Measurements from ENCODE around the gene PERM1.
"Not testable (repeated sequence)": the region's sequence is repeated elsewhere in the genome, so short reads cannot be mapped to it uniquely, and the experiment has no call there.

The PERM1 gene, protein sequence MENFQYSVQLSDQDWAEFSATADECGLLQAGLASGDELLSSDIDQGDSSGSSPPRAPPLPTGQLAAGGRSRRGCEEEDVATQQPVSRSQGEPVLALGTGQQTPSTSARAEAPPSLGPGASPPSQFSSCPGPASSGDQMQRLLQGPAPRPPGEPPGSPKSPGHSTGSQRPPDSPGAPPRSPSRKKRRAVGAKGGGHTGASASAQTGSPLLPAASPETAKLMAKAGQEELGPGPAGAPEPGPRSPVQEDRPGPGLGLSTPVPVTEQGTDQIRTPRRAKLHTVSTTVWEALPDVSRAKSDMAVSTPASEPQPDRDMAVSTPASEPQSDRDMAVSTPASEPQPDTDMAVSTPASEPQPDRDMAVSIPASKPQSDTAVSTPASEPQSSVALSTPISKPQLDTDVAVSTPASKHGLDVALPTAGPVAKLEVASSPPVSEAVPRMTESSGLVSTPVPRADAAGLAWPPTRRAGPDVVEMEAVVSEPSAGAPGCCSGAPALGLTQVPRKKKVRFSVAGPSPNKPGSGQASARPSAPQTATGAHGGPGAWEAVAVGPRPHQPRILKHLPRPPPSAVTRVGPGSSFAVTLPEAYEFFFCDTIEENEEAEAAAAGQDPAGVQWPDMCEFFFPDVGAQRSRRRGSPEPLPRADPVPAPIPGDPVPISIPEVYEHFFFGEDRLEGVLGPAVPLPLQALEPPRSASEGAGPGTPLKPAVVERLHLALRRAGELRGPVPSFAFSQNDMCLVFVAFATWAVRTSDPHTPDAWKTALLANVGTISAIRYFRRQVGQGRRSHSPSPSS

DNA sequence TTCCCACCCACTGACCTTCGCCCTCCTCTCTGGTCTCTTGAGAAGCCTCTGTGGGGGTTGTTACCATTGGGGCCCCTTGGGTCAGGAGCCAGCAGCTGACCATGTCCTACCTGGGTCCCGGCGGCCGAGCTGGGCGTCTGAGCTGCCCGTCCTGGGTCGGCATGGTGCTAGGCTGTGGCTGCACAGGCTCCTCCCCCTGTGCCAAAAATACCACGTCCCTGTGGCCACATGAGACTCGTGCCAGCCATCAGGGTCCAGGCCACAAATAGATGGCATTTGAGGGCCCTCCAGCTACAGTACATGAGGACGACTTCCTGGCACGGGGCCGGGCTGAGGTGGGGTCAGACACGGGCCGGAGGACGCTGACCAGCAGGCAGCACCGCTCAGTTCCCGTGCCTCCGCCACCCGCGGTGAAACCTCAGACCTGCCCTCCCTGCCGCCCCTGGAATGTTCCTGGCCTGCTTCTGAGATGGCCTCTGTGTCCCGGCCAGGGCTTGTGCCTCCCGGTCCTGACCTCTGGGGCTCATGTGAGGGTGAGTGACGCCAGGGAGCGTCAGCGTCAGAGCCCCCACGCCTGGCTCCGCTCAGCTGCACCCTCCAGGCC, at the start of gene PERM1:
Gene PERM1, minus strand, starts transcription at position 139 of the 604 bp plus-strand sequence. CDS start 1,064 bp downstream, outside the sequence.
- no peak for DNase-seq (ENCODE audit: low spot score)

GRCh38 chr1:1030867-1031658, 49.2 kb upstream of the PERM1 start:
- not testable (repeated sequence) for DNase-seq (ENCODE audit: low spot score)

DNA sequence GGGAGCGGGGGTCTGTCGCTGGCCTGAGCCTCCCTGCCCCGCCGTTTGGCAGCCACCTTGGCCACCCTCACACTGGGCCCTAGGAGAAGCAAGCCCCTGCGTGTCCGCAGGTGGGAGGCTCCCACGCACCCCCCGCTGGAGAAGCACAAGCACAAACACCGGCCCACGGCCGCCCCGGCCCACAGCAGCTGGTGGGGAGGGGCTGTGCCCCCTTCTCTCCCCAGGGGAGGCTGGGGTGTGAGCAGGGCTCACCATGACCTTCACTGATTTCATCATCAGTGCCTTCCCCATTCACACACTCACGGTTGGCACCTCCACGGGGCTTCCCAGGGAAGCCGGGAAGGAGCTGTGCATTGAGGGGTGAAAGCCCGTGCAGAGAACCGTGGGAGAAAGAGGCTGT, 45.9 kb upstream of the PERM1 start:
- no peak for DNase-seq (ENCODE audit: low spot score)

DNA sequence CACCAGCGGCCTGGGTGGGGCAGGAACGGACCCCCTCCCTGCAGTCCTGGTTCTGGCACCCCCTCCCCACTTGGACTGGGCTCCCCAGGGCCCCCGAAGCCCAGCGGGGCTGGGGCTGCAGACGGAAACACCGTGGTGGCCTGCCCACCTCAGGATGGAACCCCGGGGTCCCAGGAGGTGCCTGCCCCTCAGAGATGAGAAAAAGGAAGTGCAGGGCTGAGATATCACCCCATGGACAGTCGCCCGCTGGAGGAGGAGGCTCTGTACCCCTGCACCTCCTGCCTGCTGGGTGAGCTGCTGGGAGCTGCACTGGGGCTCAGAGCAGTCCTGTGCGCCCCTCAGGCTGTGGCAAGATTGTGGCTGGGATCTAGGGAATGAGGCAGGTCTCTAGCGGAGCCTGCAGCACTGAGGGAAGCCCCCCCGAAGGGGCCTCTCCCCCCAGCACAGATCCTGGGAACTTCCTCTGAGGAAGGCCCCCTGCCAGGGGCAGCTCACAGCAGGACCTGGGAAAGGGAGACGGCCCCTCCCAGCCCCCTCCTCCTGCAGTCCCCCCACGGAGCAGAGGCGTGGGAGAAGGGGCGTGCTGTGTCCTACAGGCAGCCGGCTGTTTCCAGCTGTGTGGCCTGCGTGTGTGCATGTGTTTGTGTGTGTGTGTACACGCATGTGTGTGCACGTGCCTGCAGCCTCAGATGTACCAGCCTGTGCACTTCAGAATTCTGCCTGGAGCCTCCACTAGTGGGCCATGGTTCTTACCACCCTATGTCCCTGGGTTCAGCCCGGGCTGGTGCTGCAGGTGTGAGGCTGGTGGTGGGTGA, 44.9 kb upstream of the PERM1 start:
- no peak for DNase-seq (ENCODE audit: low spot score)

- no peak for DNase-seq (ENCODE audit: low spot score)
Observed at GRCh38 chr1:1025730-1026129, 43.8 kb upstream of the PERM1 start.

GRCh38 chr1:1024771-1025699, 43.1 kb upstream of the PERM1 start:
- no peak for DNase-seq (ENCODE audit: low spot score)

DNA sequence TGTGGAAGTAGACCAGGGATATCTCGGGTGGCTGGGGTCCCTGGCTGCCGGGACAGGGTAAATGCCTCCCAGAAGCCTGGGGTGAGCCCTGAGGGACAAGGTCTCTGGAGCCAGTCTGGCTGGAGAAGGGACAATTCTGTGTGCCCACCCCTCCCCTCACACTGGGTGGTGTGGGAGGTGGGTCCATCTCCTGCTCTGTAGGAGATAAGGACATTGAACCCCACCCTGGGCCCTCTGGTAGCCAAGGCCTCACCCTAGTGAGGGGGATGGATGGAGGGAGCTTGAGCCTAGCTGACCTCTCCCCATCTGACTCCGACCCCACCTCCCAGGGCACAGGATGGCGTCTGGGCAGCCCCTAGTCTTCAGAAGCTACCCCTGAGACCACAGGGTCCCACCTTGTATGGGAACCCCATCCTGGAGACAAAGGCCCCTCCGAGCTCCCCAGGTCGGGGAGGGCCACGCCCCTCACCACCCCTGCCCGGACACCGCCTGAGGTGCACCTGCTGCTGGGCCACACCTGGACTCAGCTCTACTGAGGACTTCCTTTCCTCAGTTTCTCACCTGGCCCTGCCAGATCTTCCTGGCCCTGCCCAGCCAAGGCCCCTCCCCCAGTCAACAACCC, 42.4 kb upstream of the PERM1 start:
- no peak for DNase-seq (ENCODE audit: low spot score)

- no peak for DNase-seq (ENCODE audit: low spot score)
Observed at GRCh38 chr1:1023700-1024099, 41.8 kb upstream of the PERM1 start.

GRCh38 chr1:1022302-1023009, 40.6 kb upstream of the PERM1 start:
- no peak for DNase-seq (ENCODE audit: low spot score)

- no peak for DNase-seq (ENCODE audit: low spot score)
Observed at GRCh38 chr1:1021920-1022259, 40.0 kb upstream of the PERM1 start.

DNA sequence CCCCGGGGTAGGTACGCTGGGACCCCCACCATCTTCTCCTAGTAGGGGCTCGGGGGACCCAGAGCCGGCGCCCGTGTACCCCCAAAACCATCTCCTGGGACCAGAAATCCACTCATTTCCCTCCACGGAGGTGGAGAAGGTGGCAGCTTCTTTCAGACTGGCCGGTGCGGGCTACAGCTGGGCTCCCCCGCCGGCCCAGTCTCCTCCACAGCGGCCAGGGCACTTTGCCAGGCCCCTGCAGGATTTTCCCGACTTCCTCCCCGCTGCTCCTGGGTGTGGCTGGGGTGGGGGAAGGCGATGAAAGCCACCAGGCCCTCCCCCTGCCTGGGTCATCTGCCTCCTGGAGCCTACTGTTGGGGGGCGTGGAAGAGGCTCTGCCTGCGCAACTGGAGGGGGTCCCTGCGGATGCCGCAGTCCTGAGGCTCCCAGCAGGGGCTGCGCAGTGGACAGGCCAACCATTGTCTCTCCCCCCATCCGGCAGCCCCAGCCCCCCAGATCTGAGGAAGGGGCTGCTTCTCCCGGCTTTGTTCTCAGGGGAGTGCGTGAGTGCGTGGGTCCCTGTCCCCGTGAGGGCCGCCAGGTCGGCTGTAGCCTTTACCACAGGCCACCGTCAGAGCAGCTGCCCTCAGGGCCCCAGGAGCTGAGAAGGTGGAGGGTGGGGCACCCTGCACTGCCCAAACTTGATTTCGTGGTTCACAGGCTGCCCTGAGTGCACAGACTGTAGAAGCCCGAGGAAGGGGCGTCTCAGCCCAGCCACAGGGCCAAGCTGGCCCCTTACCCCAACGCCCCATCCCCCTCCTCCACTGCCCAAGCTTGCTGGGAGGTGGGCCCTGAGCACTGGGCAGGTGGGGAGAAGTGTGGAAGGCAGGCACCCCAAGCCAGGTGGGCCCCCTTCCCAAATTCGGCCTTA, 39.4 kb upstream of the PERM1 start:
- no peak for DNase-seq (ENCODE audit: low spot score)

GRCh38 chr1:1020415-1021009, 38.6 kb upstream of the PERM1 start:
- no peak for DNase-seq (ENCODE audit: low spot score)

DNA sequence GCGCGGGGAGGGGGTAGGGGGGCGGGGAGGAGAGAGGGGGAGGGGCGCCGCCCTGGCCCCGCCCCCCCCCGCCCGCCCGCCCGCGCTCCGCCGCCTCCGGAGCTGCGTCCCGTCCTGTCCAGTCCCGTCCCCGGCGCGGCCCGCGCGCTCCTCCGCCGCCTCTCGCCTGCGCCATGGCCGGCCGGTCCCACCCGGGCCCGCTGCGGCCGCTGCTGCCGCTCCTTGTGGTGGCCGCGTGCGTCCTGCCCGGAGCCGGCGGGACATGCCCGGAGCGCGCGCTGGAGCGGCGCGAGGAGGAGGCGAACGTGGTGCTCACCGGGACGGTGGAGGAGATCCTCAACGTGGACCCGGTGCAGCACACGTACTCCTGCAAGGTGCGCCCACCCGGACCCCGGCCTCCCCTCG, 38.1 kb upstream of the PERM1 start, which contains the start of gene AGRN:
Gene AGRN, plus strand, starts transcription at position 121 of the 405 bp plus-strand sequence. Its CDS starts 53 bp downstream, at position 174.
- DNase-seq (ENCODE audit: low spot score), result no peak

GRCh38 chr1:1019122-1019999, 37.5 kb upstream of the PERM1 start:
- peak; percentile 72 for DNase-seq (ENCODE audit: low spot score)

DNA sequence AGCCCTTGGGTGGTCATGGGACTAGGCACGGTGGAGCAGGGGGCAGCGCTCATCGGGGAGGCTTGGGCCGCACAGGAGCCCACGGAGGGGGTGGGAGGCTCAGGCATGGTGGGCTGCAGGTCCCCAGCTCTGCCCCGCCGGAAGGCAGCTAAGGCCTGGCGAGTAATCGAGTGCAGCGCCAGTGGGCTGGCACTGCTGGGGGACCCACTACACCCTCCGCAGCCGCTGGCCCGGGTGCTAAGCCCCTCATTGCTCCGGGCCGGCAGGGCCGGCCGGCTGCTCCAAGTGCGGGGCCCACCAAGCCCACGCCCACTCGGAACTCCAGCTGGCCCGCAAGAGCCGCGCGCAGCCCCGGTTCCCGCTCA, 36.4 kb upstream of the PERM1 start:
- DNase-seq (ENCODE audit: low spot score), result not testable (repeated sequence)

All from CD4-positive, alpha-beta T cell treated with Interleukin-15 for 4 hours (primary cell).